Measurements from ENCODE around the gene GPATCH4. TPM values are rescaled to one million over a fixed set of nuclear protein-coding genes. Genes with fewer than 3 reads are reported as not detected.

Gene GPATCH4
- total RNA-seq, 1 experiment from 2014 or later = 71.7 TPM

GRCh38 chr1:156550346-156550745, 50.9 kb downstream of the GPATCH4 start:
- Histone ChIP-seq H3K79me2 (ENCODE audit: insufficient read depth, low read length) (no peaks in the 10 kb centered on the region), H4K5ac (ENCODE audit: insufficient read length, low read depth, low read length) (no peak overlapping the region)

More at GRCh38 chr1:156550346-156550745, 50.9 kb downstream of the GPATCH4 start:
- Histone ChIP-seq H2BK20ac (ENCODE audit: low read depth, low read length, poor library complexity, severe bottlenecking) (no peak overlapping the region), H3T11ph (ENCODE audit: low read length) (no peak overlapping the region), H3K23ac (ENCODE audit: insufficient read length, low read depth, low read length) (no peak overlapping the region), H3K4me2 (ENCODE audit: insufficient read depth, insufficient read length, low read length) (no peak overlapping the region), H3K9ac (ENCODE audit: extremely low read depth, insufficient read length, low read length) (no peak overlapping the region), H2BK120ac (ENCODE audit: low read depth, low read length, poor library complexity, severe bottlenecking) (no peak overlapping the region), H3K9me3 (ENCODE audit: control insufficient read depth, low read depth, low read length) (no peaks in the 10 kb centered on the region), H2AFZ (ENCODE audit: low read length) (no peak overlapping the region), H4K20me1 (ENCODE audit: control insufficient read depth, insufficient read depth, insufficient read length) (no peaks in the 10 kb centered on the region), H3K14ac (ENCODE audit: insufficient read depth, low read length) (no peak overlapping the region), H2AK5ac (ENCODE audit: insufficient read length, low read length) (no peak overlapping the region), H2BK5ac (ENCODE audit: insufficient read length, low read length) (no peak overlapping the region), H3K27ac (ENCODE audit: insufficient read length, low read depth, low read length) (no peak overlapping the region), H4K91ac (ENCODE audit: insufficient read length, low read depth, low read length) (no peak overlapping the region), H3K27me3 (ENCODE audit: insufficient read depth, low read length) (no peaks in the 10 kb centered on the region), H3K56ac (ENCODE audit: insufficient read length, low read depth, low read length) (no peak overlapping the region), H3K4me1 (ENCODE audit: insufficient read depth, low read length) (no peaks in the 10 kb centered on the region), H2BK12ac (ENCODE audit: insufficient read length, low read depth, low read length) (no peak overlapping the region), H3K79me1 (ENCODE audit: insufficient read depth, low read depth, low read length, poor library complexity, severe bottlenecking) (no peaks in the 10 kb centered on the region), H3K23me2 (ENCODE audit: insufficient read length, low read depth, low read length, poor library complexity, severe bottlenecking) (no peaks in the 10 kb centered on the region), H4K8ac (replicated peaks; ENCODE audit: insufficient read length, low read depth, low read length) (no peak overlapping the region), H3K18ac (ENCODE audit: insufficient read length, low read depth, low read length) (no peak overlapping the region), H3K4ac (ENCODE audit: low read depth, low read length) (no peak overlapping the region), H2BK15ac (ENCODE audit: low read depth, low read length) (no peak overlapping the region)
- no peak for DNase-seq
- Mint-ChIP-seq H3K27me3 (ENCODE audit: low read depth) (no peaks in the 10 kb centered on the region), H3K36me3 (ENCODE audit: insufficient read depth in 1 of 3, low read depth in 3 of 3) (peaks cover 10 to 60% (median 45%) of the 10 kb centered on the region in 3 experiments), H3K9me3 (no peaks in the 10 kb centered on the region), H3K27ac (no peak overlapping the region; a peak in 1 of 7 replicates), H3K4me3 (no peak overlapping the region), H3K4me1 (no peaks in the 10 kb centered on the region)
- no CpG with 5 or more reads among the region's 5 CpGs for WGBS (ENCODE audit: extremely low coverage, insufficient read length, low lambda C conversion rate)
- no peak for TF ChIP-seq CTCF (conservative IDR thresholded peaks at IDR 0.05)
